Endothelial cell of umbilical vein (primary cell): Measurements from ENCODE around the gene KIF26B. TPM values are rescaled to one million over a fixed set of nuclear protein-coding genes. Genes with fewer than 3 reads are reported as not detected.

Experiments
- BruUV-seq: library from RNA; stranded (reverse); fragments of 400-500 nt; replicated peaks from 2 replicates; lab custom pipeline; 2021; lab: Mats Ljungman, UMichigan
- CTCF ChIA-PET: fragments of 300-600, 350-600 bp; sonication (Branson Sonifier 250); formaldehyde crosslinking; loops from one replicate; lab custom pipeline; 2021; ENCODE audit warnings: antibody characterized with exemption, inconsistent platforms; lab: Charles Lee
- POLR2A ChIA-PET: fragments of 300-600, 350-600 bp; sonication (Branson Sonifier 250); formaldehyde crosslinking; loops from one replicate; lab custom pipeline; 2021; ENCODE audit warnings: antibody characterized with exemption, inconsistent platforms; lab: Charles Lee
- DNase-seq: peaks from one replicate; pipeline ENCODE4 v3.0.0-alpha.2; 2011; ENCODE audit warnings: low read depth, low spot score
- FAIRE-seq: peaks from 2 replicates; lab custom pipeline; 2011; peaks lifted over from hg19 to GRCh38; lab: Jason Lieb, UNC
- H2AFZ ChIP-seq: 2 replicates; pipeline ENCODE4 v1.6.0; 2012; ENCODE audit warnings: low read depth, low read length, control low read depth, inconsistent platforms
- H3K27ac ChIP-seq: 2 replicates; pipeline ENCODE4 v1.5.1; 2011; ENCODE audit warnings: low read depth, mild to moderate bottlenecking, control low read depth, low read length, moderate library complexity; ENCODE audit not compliant: insufficient read depth
- H3K27me3 ChIP-seq, 2 experiments: 2 replicates each; pipeline versions ENCODE4 v1.6.0 to v1.6.1; 2011; ENCODE audit warnings: low read length in 2 of 2, mixed read lengths in 1 of 2; ENCODE audit not compliant: control insufficient read depth in 2 of 2, insufficient read depth in 2 of 2
- H3K36me3 ChIP-seq, 2 experiments: 2 replicates in 1 of 2; 3 replicates in 1 of 2; pipeline ENCODE4 v1.5.1; 2011; ENCODE audit warnings: low read length in 2 of 2, mild to moderate bottlenecking in 1 of 2, moderate library complexity in 1 of 2; ENCODE audit not compliant: control insufficient read depth in 2 of 2, insufficient read depth in 2 of 2; ENCODE audit errors: extremely low read depth in 1 of 2
- H3K4me1 ChIP-seq: 3 replicates; pipeline ENCODE4 v1.5.1; 2011; ENCODE audit warnings: mild to moderate bottlenecking, low read length; ENCODE audit not compliant: control insufficient read depth, insufficient read depth; ENCODE audit errors: extremely low read depth
- H3K4me2 ChIP-seq: 2 replicates; pipeline ENCODE4 v1.6.1; 2011; ENCODE audit warnings: low read length, control low read depth, mixed read lengths; ENCODE audit not compliant: insufficient read depth
- H3K4me3 ChIP-seq, 3 experiments: fragments of 200-600 bp in 1 of 3; sonication (generic), shearing (Covaris generic) in 1 of 3; replicated peaks in 1 of 3; 2 replicates each; pipeline ENCODE4 v1.5.1; 2011 to 2016; ENCODE audit warnings: control low read depth in 3 of 3, low read length in 3 of 3, mild to moderate bottlenecking in 2 of 3, inconsistent platforms in 1 of 3, low read depth in 1 of 3, moderate library complexity in 1 of 3; ENCODE audit not compliant: insufficient read depth in 1 of 3
- H3K79me2 ChIP-seq: 2 replicates; pipeline ENCODE4 v1.6.0; 2012; ENCODE audit warnings: low read length, inconsistent platforms; ENCODE audit not compliant: control insufficient read depth, insufficient read depth
- H3K9ac ChIP-seq: replicated peaks from 2 replicates; pipeline ENCODE3; 2011; ENCODE audit warnings: low read length, control low read depth; ENCODE audit not compliant: insufficient read depth; ENCODE audit errors: extremely low read depth
- H3K9me1 ChIP-seq: replicated peaks from 3 replicates; pipeline ENCODE4 v1.6.0; 2011; ENCODE audit warnings: mild to moderate bottlenecking, low read length; ENCODE audit not compliant: control insufficient read depth, insufficient read depth; ENCODE audit errors: extremely low read depth
- H3K9me3 ChIP-seq: replicated peaks from 2 replicates; pipeline ENCODE4 v1.5.1; 2012; ENCODE audit warnings: low read length, inconsistent platforms; ENCODE audit not compliant: control insufficient read depth, insufficient read depth
- H4K20me1 ChIP-seq: replicated peaks from 2 replicates; pipeline ENCODE3; 2011; ENCODE audit warnings: mild to moderate bottlenecking, low read length; ENCODE audit not compliant: control insufficient read depth, insufficient read depth; ENCODE audit errors: extremely low read depth
- EZH2 ChIP-seq: IDR thresholded peaks from 2 replicates; pipeline ENCODE4 v1.6.1; 2012; ENCODE audit warnings: borderline replicate concordance, low read depth, mild to moderate bottlenecking, moderate library complexity, low read length, inconsistent platforms; ENCODE audit not compliant: severe bottlenecking
- FOS ChIP-seq: IDR thresholded peaks from 2 replicates; pipeline ENCODE4 v1.6.1; 2011; ENCODE audit warnings: mild to moderate bottlenecking, low read length, moderate library complexity, borderline replicate concordance; ENCODE audit not compliant: insufficient read depth
- GATA2 ChIP-seq: IDR thresholded peaks from 2 replicates; pipeline ENCODE4 v1.7.0; 2011; ENCODE audit warnings: low read depth, mild to moderate bottlenecking, moderate library complexity, mixed read lengths, low read length; ENCODE audit not compliant: insufficient read length, insufficient read depth
- JUN ChIP-seq: IDR thresholded peaks from 2 replicates; pipeline ENCODE4 v1.6.1; 2011; ENCODE audit warnings: borderline replicate concordance, low read depth; ENCODE audit not compliant: insufficient read length, insufficient read depth
- MYC ChIP-seq: IDR thresholded peaks from one replicate; pipeline ENCODE4 v1.6.1; 2011; ENCODE audit warnings: mild to moderate bottlenecking, low read depth, low read length
- POLR2A ChIP-seq: IDR thresholded peaks from 2 replicates; pipeline ENCODE4 v1.6.1; 2012; ENCODE audit warnings: low read depth, mild to moderate bottlenecking, control low read depth, low read length
- POLR2AphosphoS5 ChIP-seq: IDR thresholded peaks from 2 replicates; pipeline ENCODE4 v1.6.1; 2012; ENCODE audit warnings: low read depth, mild to moderate bottlenecking, control low read depth, low read length, moderate library complexity; ENCODE audit not compliant: insufficient read depth
- dilution Hi-C: fragments of 300-500 bp; cut with MboI; formaldehyde crosslinking; loops from one replicate; pipeline ENCODE4 v1.15.0; 2019; ENCODE audit warnings: low sequenced_read_pairs; ENCODE audit not compliant: extremely low pct_ligation_motif_present
- intact Hi-C: fragments of 100-400 bp; cut with micrococcal nuclease; formaldehyde crosslinking; loops from one replicate; pipeline ENCODE4 v1.10.0; 2022
- polyA plus RNA-seq, 4 experiments: library from polyadenylated mRNA; depleted of rRNA in 3 of 4; stranded (reverse) in 3 of 4; unstranded in 1 of 4; fragments of >200 nt; gene quantifications; 2 replicates each; pipeline versions ENCODE4 v1.2.1 to v1.2.3, GENCODE V29; 2011 to 2012; ENCODE audit warnings: missing spikeins in 1 of 4
- total RNA-seq: library from RNA; stranded (reverse); gene quantifications from 2 replicates; pipeline ENCODE4 v1.2.3, GENCODE V29; 2021
- TF ChIP-seq, protein P1 (sequence below): IDR thresholded peaks from 2 replicates; pipeline ENCODE4 v1.6.1; 2011; ENCODE audit not compliant: insufficient read depth, insufficient read length
- TF ChIP-seq, protein P2 (sequence below), 2 donors: IDR thresholded peaks; 1 replicate in 1 of 2; 2 replicates in 1 of 2; pipeline ENCODE4 v1.5.1; 2011; ENCODE audit warnings: low read length in 2 of 2, mild to moderate bottlenecking in 2 of 2, moderate library complexity in 2 of 2, control low read depth in 1 of 2, inconsistent platforms in 1 of 2, low read depth in 1 of 2; ENCODE audit not compliant: insufficient read depth in 1 of 2; ENCODE audit errors: extremely low read depth in 1 of 2

Gene KIF26B
- total and polyA plus RNA-seq, 2 donors (not counting 3 experiments of a cell fraction or from before 2014, with no cell fraction given) = 0.04 to 0.49 TPM

DNA sequence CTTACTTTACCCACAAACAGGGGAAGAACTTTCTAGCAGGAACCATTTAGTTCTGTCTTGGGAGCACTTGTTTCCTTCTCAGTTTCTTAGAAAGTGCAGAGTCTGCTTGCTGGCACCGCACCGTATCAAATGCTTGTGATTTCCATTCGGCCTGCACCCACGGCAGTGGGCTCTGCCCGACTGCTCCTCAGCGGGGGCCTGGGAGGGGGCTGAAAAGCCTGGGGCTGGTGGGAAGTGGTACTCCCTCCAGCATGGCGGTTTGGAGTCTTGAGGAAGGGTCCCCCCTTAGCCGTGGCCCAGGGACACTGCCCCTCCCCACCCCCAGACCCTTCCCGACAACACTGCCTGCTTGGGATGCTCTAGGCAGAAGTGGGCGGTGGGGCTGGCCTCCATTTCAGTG, 57.0 kb downstream of the KIF26B start:
- dilution Hi-C loops (no loop called here), intact Hi-C loops (no loop called here)
- H3K9me3 ChIP-seq = peaks cover 2% of the 10 kb centered on the region
- no peak for TF ChIP-seq EZH2
- no peak for TF ChIP-seq FOS
- TF ChIP-seq JUN = no peak
- no peak for TF ChIP-seq POLR2A
- TF ChIP-seq GATA2 = no peak
- TF ChIP-seq, protein P1, sequence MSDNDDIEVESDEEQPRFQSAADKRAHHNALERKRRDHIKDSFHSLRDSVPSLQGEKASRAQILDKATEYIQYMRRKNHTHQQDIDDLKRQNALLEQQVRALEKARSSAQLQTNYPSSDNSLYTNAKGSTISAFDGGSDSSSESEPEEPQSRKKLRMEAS = no peak
- no peak for TF ChIP-seq MYC
- TF ChIP-seq, protein P2, sequence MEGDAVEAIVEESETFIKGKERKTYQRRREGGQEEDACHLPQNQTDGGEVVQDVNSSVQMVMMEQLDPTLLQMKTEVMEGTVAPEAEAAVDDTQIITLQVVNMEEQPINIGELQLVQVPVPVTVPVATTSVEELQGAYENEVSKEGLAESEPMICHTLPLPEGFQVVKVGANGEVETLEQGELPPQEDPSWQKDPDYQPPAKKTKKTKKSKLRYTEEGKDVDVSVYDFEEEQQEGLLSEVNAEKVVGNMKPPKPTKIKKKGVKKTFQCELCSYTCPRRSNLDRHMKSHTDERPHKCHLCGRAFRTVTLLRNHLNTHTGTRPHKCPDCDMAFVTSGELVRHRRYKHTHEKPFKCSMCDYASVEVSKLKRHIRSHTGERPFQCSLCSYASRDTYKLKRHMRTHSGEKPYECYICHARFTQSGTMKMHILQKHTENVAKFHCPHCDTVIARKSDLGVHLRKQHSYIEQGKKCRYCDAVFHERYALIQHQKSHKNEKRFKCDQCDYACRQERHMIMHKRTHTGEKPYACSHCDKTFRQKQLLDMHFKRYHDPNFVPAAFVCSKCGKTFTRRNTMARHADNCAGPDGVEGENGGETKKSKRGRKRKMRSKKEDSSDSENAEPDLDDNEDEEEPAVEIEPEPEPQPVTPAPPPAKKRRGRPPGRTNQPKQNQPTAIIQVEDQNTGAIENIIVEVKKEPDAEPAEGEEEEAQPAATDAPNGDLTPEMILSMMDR (IDR thresholded peaks at IDR 0.05; ENCODE audit: extremely low read depth in 1 of 2, insufficient read depth in 1 of 2, low read depth in 1 of 2, low read length in 2 of 2) = no peak
- no peak for TF ChIP-seq POLR2AphosphoS5
- no peaks in the 10 kb centered on the region for H3K36me3 ChIP-seq
- FAIRE-seq (no peak), DNase-seq (no peak)
- CTCF ChIA-PET = no interaction called here
- H4K20me1 ChIP-seq = no peaks in the 10 kb centered on the region
- no peaks in the 10 kb centered on the region for H3K4me1 ChIP-seq
- no peaks in the 10 kb centered on the region for H3K27me3 ChIP-seq
- BruUV-seq = no TSS peak
- no peak overlapping the region for H3K4me3 ChIP-seq
- H3K9ac ChIP-seq = no peak overlapping the region
- H3K9me1 ChIP-seq = no peaks in the 10 kb centered on the region
- H3K4me2 ChIP-seq = no peak overlapping the region
- no peak overlapping the region for H3K27ac ChIP-seq
- H3K79me2 ChIP-seq = no peaks in the 10 kb centered on the region
- POLR2A ChIA-PET = no interaction called here
- no peak overlapping the region for H2AFZ ChIP-seq
